Measurements from ENCODE around the gene KRTAP1-5.
"Not testable (repeated sequence)": the region's sequence is repeated elsewhere in the genome, so short reads cannot be mapped to it uniquely, and the experiment has no call there.

KRTAP1-5 gene

GRCh38 chr17:41060052-41060604 lies 33.1 kb upstream of the KRTAP1-5 start, which contains the start of gene KRTAP2-3:
Gene KRTAP2-3, minus strand, starts transcription at chr17:41060114. Its CDS starts 64 bp downstream, at chr17:41060050.
- TF ChIP-seq MAX (IDR thresholded peaks at IDR 0.05; ENCODE audit: low read depth, low read length) (no peak), POLR2A (IDR thresholded peaks at IDR 0.05; ENCODE audit: extremely low read depth, insufficient read length) (no peak), CTCF (IDR thresholded peaks at IDR 0.05; ENCODE audit: low read depth, low read length) (no peak), MYC (IDR thresholded peaks at IDR 0.05; ENCODE audit: low read depth, low read length) (no peak)
- DNase-seq (ENCODE audit: low read depth) = no peak
- no peak within 1 kb of the TSS for H3K4me3 ChIP-seq (ENCODE audit: low read depth, low read length)

- DNase-seq (ENCODE audit: low read depth); H3K4me3 ChIP-seq (ENCODE audit: low read depth, low read length): not testable (repeated sequence)
These were observed 32.5 kb upstream of the KRTAP1-5 start for GRCh38 chr17:41059276-41060051.

- H3K4me3 ChIP-seq (ENCODE audit: low read depth, low read length) = no peak overlapping the region
- TF ChIP-seq MAX (IDR thresholded peaks at IDR 0.05; ENCODE audit: low read depth, low read length) (no peak), CTCF (IDR thresholded peaks at IDR 0.05; ENCODE audit: low read depth, low read length) (no peak)
- no peak for DNase-seq (ENCODE audit: low read depth)
These were observed 31.7 kb upstream of the KRTAP1-5 start for GRCh38 chr17:41058741-41059140.

GRCh38 chr17:41057547-41057946 lies 30.5 kb upstream of the KRTAP1-5 start:
- no peak for DNase-seq (ENCODE audit: low read depth)
- H3K4me3 ChIP-seq (ENCODE audit: low read depth, low read length) = no peak overlapping the region
- TF ChIP-seq CTCF (IDR thresholded peaks at IDR 0.05; ENCODE audit: low read depth, low read length) (no peak), POLR2A (IDR thresholded peaks at IDR 0.05; ENCODE audit: extremely low read depth, insufficient read length) (no peak), MYC (IDR thresholded peaks at IDR 0.05; ENCODE audit: low read depth, low read length) (no peak), MAX (IDR thresholded peaks at IDR 0.05; ENCODE audit: low read depth, low read length) (no peak)

GRCh38 chr17:41055130-41055529 lies 28.1 kb upstream of the KRTAP1-5 start, which contains the start of gene KRTAP2-2:
Gene KRTAP2-2, minus strand, starts transcription at chr17:41055230. Its CDS starts 19 bp downstream, at chr17:41055211.
- not testable (repeated sequence) for DNase-seq (ENCODE audit: low read depth)

GRCh38 chr17:41054556-41054955 lies 27.5 kb upstream of the KRTAP1-5 start:
- not testable (repeated sequence) for DNase-seq (ENCODE audit: low read depth); H3K4me3 ChIP-seq (ENCODE audit: low read depth, low read length)

More at GRCh38 chr17:41055130-41055529, 28.1 kb upstream of the KRTAP1-5 start, which contains the start of gene KRTAP2-2:
- not testable (repeated sequence) for H3K4me3 ChIP-seq (ENCODE audit: low read depth, low read length)

- TF ChIP-seq CTCF (IDR thresholded peaks at IDR 0.05; ENCODE audit: low read depth, low read length) (no peak), POLR2A (IDR thresholded peaks at IDR 0.05; ENCODE audit: extremely low read depth, insufficient read length) (no peak), MAX (IDR thresholded peaks at IDR 0.05; ENCODE audit: low read depth, low read length) (no peak), MYC (IDR thresholded peaks at IDR 0.05; ENCODE audit: low read depth, low read length) (no peak)
- H3K4me3 ChIP-seq (ENCODE audit: low read depth, low read length) = no peak overlapping the region
- no peak for DNase-seq (ENCODE audit: low read depth)
These were observed 27.0 kb upstream of the KRTAP1-5 start for GRCh38 chr17:41054025-41054424.
